Measurements from ENCODE around the gene DGKD.

DGKD gene

GRCh38 chr2:233446121-233446520 lies 91.8 kb downstream of the DGKD start:
- ATAC-seq: no peak
- DNase-seq: no peak

- ATAC-seq: no peak
- no peak for DNase-seq
Measured at GRCh38 chr2:233446606-233447305, 92.5 kb downstream of the DGKD start.

GRCh38 chr2:233447506-233448219 lies 93.4 kb downstream of the DGKD start:
- ATAC-seq: no peak
- no peak for DNase-seq

- ATAC-seq (no peak), DNase-seq (no peak)
Measured at GRCh38 chr2:233448220-233448559, 93.9 kb downstream of the DGKD start.

GRCh38 chr2:233448575-233448974 lies 94.3 kb downstream of the DGKD start:
- DNase-seq: no peak
- ATAC-seq: no peak

GRCh38 chr2:233449081-233449901 lies 95.0 kb downstream of the DGKD start:
- ATAC-seq: no peak
- no peak for DNase-seq

GRCh38 chr2:233449921-233450863 lies 95.9 kb downstream of the DGKD start:
- DNase-seq: no peak
- ATAC-seq: no peak

GRCh38 chr2:233450864-233451575 lies 96.7 kb downstream of the DGKD start:
- ATAC-seq: no peak
- DNase-seq: no peak

- DNase-seq (no peak), ATAC-seq (no peak)
Measured at GRCh38 chr2:233451950-233452349, 97.7 kb downstream of the DGKD start.

- DNase-seq (no peak), ATAC-seq (no peak)
Measured at GRCh38 chr2:233453111-233453915, 99.0 kb downstream of the DGKD start.

GRCh38 chr2:233453916-233454315 lies 99.6 kb downstream of the DGKD start:
- DNase-seq (no peak), ATAC-seq (no peak)

- no peak for ATAC-seq
Measured at GRCh38 chr2:233455006-233455405, 100.7 kb downstream of the DGKD start.

GRCh38 chr2:233455491-233455890 lies 101.2 kb downstream of the DGKD start:
- ATAC-seq (no peak), DNase-seq (no peak)

More at GRCh38 chr2:233455006-233455405, 100.7 kb downstream of the DGKD start:
- DNase-seq: no peak

- DNase-seq (no peak), ATAC-seq (no peak)
Measured at GRCh38 chr2:233456111-233456510, 101.8 kb downstream of the DGKD start.

GRCh38 chr2:233456934-233457333 lies 102.6 kb downstream of the DGKD start:
- no peak for DNase-seq
- ATAC-seq: no peak

- DNase-seq: no peak
- ATAC-seq: peak; percentile 10
Measured at GRCh38 chr2:233457356-233457755, 103.1 kb downstream of the DGKD start.

- DNase-seq (no peak), ATAC-seq (no peak)
Measured at GRCh38 chr2:233458031-233458610, 103.8 kb downstream of the DGKD start.

GRCh38 chr2:233458826-233459225 lies 104.5 kb downstream of the DGKD start:
- DNase-seq: no peak

GRCh38 chr2:233459426-233459825 lies 105.1 kb downstream of the DGKD start:
- no peak for DNase-seq
- no peak for ATAC-seq

More at GRCh38 chr2:233458826-233459225, 104.5 kb downstream of the DGKD start:
- no peak for ATAC-seq

Measured in stimulated activated naive CD8-positive, alpha-beta T cell treated with anti-CD3 and anti-CD28 coated beads, Interleukin-15, Interleukin-2, amounts not matched to agents 100 U/mL and 50 U/mL, for 24 hours (primary cell).